ENCODE results near the gene ATP1B1.
A peak's percentile ranks its signal among the peaks of the same experiment; 100 is the strongest.

Gene ATP1B1

GRCh38 chr1:169106095-169106920, at the start of gene ATP1B1:
Gene ATP1B1, plus strand, starts transcription at chr1:169106690. Its CDS starts 140 bp downstream, at chr1:169106830.
- peak; percentile 43 to 75 (median 56) for DNase-seq

DNA sequence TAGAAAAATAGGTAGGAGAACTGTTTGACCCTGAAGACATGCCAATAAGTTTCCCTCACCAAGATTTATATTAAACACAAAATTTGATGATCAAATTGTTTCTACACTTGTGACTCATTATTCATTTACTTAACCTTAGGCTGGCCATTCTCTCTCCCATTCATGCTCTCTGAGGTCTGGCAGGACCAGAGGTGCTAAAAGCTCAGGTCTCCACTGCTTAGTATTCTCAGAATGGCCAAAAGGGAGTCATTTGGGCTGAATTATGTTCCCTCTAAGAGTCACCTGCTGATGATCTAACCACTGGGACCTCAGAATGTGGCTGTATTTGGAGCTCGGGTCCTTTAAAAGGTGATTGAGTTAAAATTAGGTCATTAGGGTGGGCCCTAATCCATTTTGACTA, 47.1 kb upstream of the ATP1B1 start:
- DNase-seq: no peak

- DNase-seq: no peak
These were observed 46.3 kb upstream of the ATP1B1 start for GRCh38 chr1:169060043-169060722.

- no peak for DNase-seq
These were observed 45.4 kb upstream of the ATP1B1 start for GRCh38 chr1:169060919-169061639.

DNA sequence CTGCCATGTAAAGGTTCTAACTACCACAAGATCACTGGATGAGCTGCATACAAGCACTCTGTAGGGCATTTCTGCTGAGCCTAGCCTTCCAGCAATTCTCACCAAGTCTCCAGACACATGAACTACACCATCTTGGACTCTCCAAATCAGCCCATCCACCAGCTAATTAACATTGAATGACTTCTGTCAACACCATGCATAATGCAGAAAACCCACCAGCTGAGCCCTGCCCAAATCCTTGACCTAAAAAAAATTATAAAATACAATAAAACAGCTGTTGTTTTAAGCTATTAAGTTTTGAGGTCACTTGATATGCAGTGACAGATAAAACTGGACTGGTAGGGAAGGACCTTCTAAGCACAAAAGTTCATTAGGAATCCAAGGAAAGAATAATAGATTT, 44.3 kb upstream of the ATP1B1 start:
- no peak for DNase-seq

DNA sequence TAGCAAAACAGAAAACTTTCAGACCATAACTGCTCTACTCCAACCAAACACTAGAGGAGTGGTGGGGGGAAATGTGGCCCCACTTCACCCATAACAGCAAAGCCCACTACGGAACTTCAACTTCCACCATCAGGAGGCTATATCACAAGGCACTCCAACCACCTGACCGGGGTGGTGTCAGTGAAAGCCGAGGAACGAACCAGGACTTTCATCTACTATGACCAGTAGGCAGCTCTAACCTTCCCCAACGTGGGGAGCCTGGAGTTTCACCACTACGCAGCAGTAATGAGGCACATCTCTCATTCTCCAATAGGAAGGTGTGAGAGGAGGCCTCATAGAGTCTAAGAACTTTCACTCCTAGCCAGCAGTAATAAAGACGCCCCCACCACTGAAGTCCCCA, 42.4 kb upstream of the ATP1B1 start:
- DNase-seq: no peak

- no peak for DNase-seq
These were observed 35.9 kb upstream of the ATP1B1 start for GRCh38 chr1:169070547-169070946.

GRCh38 chr1:169070958-169071357, 35.5 kb upstream of the ATP1B1 start:
- DNase-seq: no peak

GRCh38 chr1:169072945-169073725, 33.4 kb upstream of the ATP1B1 start:
- no peak for DNase-seq

- no peak for DNase-seq
These were observed 28.2 kb upstream of the ATP1B1 start for GRCh38 chr1:169078163-169078883.

DNA sequence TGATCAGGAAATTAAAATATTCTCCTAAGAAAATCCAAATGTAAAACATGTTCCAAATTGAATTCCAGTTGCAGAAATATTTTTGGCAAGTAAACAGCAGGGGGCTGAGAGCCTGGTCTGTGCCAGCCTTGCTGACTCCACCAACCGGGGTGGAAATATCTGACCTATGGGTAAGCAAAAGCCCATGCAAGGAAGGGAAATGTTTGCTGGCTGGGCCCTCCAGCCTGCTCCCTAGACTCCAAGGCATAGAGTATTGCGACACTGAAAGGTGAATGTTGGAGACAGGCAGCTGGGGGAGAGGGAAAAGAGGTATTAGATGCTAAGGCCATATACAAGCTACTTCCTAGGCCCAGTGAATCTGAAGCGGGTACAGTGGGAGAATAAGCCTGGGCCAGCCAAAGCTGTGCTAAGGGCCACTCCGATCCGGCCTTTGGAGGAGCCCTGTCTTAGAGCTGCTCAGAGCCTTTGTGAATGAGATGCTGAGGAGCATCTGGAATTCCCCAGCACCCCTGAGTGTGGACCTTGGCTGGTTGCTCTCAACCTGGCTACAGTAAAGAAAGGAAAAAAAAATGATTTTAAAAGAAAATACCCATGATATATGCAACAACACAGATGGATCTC, 24.9 kb upstream of the ATP1B1 start:
- no peak for DNase-seq

GRCh38 chr1:169085911-169086310, 20.6 kb upstream of the ATP1B1 start:
- DNase-seq: no peak

- DNase-seq: no peak
These were observed 19.7 kb upstream of the ATP1B1 start for GRCh38 chr1:169086603-169087455.

GRCh38 chr1:169087876-169088275, 18.6 kb upstream of the ATP1B1 start:
- DNase-seq: no peak

- no peak for DNase-seq
These were observed 16.7 kb upstream of the ATP1B1 start for GRCh38 chr1:169089776-169090175.

DNA sequence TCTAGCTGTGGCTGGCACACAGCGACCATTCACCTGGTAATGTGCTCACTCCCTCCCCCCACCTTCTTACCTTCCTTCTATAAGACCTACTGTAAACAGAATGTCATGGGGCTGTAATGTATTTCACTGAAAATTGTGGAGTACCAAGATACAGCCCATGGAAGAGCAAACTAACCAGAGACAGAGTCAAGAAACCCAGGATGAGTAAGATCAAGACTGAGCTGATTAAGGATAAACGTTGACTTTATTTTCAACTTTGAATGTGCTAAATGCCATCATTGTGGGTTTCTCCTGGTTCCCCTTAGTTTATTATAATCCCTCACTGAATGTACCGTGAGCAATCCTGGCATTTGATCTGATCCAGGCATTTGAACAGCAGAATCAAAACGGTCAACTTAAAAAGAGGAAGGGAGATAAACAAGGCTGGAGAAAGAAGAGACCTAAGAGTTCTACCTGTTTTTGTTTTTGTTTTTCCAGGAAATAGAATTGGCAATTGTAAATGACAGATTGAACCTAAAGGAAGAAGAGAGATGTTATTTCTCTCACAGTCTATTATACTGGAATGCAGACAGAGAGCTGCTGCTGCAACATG, 16.1 kb upstream of the ATP1B1 start:
- no peak for DNase-seq

DNA sequence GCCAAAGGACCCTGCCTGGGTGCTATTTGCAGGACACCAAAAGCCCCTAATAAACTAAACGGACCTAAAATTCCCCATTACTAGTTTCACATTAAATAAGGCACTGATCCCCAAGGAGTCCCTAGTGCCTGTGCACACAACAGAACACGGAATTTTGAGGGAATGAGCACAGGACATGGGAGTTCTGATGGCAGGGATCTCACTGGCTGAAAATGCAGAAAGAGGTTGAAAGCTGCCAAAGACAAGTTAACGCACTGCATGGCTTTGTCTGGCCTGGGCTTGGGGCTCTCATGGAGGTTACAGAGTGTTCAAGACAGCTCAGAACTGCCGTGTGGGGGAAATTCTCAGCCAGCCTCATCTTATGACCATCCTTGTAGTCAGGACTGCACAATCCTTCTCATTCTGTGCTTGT, 15.6 kb upstream of the ATP1B1 start:
- no peak for DNase-seq

GRCh38 chr1:169091480-169091941, 15.0 kb upstream of the ATP1B1 start:
- no peak for DNase-seq

- no peak for DNase-seq
These were observed 14.1 kb upstream of the ATP1B1 start for GRCh38 chr1:169092399-169092798.

DNA sequence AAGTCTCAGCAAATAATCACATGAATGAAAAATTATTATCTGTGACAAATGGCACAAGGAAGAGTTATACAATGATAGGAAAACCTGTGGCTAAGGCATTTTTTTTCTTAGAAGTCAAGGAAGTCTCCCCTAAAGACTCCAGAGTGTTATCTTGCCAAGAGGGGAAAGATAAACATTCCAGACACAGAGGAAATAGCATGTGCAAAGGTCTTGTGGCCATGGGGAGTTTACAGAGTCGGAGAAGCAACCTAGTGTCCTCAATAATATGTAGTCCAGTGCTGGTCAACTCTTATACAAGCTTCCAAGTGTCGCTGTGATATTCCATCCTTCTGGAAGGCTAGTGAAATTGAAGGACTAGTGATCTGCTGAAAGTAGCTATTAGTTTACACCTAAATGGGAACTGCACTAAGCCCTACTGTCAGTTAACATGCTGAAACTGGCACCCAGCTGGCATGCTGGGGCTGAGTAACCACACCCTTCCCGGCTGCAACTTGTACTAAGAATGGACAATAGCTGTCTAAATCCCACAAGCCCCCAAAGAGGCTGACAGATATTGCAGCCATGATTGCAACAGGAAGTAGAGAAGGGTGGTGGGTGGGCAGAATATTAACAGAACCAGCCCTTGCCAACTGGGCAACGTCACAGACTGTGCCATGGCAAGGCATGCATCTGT, 11.5 kb upstream of the ATP1B1 start:
- no peak for DNase-seq
